GM19455 (cell line): ENCODE results near the gene BAIAP2L1.

Source experiments
- ATAC-seq: cut with Tn5 transposase; IDR thresholded peaks from one replicate; pipeline ENCODE4 v1.9.1; 2021; ENCODE audit not compliant: unreplicated experiment

BAIAP2L1 gene

DNA sequence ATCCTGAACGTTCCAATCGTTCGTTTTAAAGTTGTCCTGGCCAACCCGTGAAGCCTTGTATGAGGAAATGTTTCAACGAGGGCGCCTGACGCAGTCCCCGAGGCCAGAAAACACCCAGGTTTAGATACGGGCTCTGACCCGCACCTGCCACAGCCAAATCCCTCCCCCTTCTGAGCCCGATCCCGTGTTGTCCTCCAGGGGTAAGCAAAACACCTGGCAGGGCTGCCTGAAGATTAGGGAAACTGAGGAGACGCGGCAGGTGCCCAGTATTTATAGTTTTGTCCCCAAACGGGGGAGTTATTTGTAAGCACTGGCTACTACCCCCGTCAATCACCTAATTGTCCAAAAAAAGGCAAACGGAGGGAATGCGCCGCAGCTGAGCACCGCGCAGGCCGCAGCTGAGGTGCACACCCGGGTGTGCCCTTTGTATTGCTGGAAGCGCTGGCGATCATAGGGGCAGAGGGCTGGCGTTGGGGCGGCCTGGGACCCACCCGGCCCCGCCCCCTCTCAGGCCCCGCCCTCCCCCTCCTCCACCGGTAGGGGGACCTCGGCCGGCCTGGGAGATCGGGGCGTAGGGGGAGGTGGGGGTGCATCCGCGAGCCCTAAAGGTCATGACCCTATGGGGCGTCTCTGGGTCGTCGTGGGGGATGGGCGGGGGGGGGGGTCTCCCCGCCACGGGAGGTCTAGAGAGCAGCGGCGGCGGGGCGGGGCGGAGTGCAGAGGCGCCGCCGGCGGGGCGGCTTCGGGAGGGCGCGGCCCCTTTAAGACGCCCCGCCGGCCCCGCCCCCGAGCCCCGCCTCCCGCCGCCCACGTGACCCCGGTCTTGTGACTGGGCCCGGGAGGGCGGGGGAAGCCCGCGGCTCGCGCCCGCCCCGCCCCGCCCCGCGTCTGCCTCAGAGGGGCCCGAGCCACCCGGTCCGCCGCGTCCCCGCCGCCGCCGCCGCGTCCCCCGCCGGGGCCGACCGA is 119.8 kb downstream of the BAIAP2L1 start, which contains the start of gene BRI3:
Gene BRI3 (plus strand): TSS at position 896 of the 966 bp plus-strand sequence. CDS start 110 bp downstream, outside the sequence.
- ATAC-seq, result peak; percentile 82

DNA sequence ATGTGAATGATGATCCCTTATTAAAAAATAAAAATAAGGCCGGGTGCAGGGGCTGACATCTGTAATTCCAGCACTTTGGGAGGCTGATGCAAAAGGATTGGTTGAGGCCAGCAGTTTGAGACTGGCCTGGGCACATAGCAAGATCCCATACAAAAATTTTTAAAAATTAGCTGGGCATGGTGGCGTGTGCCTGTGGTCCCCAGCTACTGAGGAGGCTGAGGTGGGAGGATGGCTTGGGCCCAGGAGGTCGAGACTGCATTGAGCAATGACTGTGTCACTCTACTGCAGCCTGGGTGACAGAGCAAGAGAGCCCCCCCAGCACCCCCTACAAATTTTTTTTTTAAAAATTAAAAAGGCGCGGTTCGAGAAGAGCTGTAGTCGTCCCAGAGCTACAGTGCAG is 120.6 kb downstream of the BAIAP2L1 start:
- no peak for ATAC-seq

DNA sequence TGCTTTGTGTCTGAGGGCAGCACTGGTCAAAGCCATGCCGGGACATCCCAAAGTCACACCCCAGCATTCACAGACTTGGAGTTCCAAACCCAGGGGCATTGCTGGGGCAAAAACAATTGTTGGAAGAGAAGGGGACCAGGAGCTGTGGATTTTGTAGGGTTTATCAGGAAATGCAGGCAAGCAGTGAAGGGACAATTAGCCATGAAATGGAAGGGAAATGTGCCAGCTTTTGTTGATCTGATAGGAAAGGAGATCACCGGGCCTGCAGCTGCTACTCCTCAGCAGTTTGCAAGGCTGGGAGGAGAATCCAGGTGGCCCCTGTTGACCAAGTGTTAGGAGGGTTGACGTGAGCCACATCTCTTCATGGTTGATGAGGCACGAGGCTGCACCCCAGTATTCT is 122.0 kb downstream of the BAIAP2L1 start:
- no peak for ATAC-seq

DNA sequence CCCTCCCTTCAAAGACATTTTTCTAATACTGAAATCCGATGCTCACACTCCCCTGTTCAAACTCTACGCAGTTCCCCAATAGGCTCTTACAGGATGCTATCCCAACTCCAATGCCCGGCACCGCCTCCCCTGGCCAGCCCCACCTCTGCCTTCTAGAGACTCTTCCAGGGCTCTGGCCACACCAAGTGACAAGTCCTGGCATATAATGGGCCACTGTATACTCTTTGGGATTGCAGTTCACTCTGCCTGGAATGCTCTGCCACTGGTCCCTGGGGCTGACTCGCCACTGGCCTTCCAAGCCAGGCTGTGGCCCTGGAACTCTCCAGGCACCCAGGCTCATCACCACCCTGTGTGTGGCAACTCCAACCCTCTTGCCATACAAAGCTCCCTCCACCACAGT is 122.5 kb downstream of the BAIAP2L1 start:
- no peak for ATAC-seq

DNA sequence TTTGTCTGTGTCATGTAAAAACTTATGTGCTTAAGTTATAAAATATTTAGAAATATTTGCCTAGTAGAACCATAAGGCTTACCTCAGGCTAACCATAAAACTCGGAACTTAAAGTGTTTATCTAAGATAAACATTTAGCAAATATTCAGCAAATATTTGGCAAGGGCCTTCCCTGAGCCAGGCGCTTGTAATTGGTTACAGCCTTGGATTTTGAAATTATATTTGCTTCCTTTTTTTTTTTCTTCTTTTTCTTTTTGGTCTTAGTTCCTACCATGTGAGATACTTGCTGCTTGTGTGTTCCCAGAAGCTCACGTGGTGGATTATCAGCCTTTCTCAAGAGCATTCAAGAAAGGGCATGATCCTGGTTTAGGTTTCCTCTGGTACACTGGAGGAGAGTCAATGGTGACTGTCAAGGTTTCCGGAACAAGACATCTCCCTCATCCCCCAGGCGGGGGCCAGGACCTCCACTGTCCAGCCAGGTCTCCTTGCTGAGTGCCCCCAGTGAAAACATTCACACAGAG is 124.6 kb downstream of the BAIAP2L1 start:
- ATAC-seq, result no peak

DNA sequence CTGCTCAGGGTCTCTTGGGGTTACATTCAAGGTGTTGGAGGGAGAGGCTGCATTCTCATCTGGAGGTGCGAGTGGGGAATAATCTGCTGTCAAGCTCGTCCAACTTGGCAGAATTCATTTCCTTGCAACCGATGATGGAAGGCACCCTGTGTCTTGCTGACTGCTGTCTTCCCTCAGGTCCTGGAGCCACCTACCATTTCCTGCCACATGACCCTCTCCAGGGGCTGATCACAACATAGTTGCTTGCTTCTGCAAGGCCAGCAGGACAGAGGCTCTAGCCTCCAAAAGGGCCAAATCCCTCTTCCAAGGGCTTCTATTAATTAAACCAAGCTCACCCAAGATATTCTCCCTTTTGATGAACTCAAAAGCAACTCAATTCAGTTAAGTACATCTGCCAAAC is 133.6 kb downstream of the BAIAP2L1 start:
- ATAC-seq, result no peak

DNA sequence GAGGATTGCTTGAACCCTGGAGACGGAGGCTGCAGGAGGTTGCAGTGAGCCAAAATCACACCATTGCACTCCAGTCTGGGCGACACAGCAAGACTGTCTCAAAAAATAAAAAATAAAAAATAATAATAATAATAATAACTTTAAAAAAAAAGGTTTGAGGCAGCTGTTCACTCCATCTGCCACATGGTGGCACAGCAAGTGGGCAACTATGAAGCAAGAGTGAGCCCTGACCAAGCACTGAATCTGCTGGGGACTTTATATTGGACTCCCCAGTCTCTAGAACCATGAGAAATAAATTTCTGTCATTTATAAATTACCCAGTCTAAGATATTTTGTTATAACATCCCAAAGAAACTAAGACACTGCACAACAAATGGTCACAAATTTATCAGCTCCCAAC is 134.1 kb downstream of the BAIAP2L1 start:
- no peak for ATAC-seq

DNA sequence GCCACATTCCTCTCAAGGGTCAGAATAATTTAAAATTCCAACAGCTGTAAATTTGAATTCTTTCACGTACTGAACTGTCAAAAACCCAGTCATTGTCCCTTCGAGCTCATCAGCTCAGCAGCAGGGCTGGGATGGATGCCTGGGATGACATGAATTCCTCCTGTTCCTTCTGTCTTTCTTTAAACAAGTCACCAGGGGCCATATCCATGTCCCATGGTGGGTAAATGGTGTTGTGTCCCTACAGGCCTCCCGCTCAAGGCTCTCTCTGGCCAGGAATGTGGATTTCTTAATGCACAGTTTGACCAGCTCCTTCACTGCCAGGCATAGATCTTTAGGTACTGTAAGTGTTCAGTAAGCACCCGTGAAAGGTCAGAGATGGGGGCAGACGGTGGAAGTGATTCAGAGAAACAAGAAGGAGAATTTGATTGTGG is 135.0 kb downstream of the BAIAP2L1 start:
- ATAC-seq, result no peak

DNA sequence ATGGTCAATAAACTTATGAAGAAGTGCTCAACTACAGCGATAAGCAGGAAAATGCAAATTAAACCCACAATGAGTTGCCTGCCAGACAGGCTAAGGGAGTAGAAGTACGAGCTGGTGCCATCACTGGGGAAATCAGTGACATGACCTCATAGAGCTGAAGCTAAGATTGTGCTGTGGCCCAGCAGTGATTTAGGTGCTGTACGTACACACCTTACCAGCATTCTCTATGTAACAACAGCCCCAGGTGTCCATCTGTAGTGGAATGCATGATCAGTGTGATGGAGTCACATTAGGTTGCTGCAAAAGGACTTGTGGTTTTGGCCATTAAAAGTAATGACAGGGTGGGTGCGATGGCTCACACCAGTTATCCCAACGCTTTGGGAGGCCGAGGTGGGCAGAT is 143.2 kb downstream of the BAIAP2L1 start:
- ATAC-seq, result no peak

DNA sequence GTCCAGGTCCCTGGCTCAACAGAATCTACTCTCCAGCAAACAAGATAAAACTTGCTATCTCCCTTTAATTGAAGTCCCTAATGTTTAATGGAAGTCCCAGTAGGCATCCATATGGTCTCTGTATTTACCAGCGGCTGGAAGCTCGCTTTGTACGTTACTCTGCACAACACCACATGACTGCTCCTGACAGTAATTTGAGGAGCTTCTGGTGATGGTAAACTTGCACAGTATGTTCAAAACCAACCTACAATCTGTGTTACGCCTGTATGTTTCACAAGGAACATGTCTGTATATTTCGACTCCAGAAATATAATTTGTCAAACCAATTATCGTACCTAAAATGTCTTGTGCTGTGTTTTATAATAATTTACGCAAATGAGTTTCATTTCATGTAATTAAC is 144.5 kb downstream of the BAIAP2L1 start:
- no peak for ATAC-seq

DNA sequence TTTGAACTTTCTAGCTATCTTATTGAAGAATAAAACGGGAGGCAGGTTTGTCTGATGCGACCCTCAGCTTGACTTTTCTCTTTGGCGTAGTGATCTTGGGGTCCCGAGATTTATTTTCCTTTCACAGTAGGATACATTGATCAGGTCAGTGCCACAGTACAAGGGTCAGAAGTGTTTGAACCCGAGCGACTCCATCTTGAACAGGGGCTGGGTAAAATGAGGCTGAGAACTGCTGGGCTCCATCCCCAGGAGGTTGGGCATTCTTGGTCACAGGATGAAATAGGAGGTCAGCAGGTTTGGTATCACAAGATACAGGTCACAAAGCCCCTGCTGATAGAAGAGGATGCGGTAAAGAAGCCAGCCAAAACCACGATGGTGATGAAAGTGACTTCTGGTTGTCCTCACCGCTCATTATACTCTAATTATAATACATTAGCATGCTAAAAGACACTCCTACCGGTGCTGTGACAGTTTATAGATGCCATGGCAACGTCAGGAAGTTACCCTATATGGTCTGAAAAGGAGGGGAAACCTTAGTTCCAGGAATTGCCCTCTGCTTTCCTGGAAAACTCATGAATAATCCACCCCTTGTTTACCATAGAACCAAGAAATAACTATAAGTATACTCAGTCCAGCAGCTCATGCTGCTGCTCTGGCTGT is 145.8 kb downstream of the BAIAP2L1 start:
- ATAC-seq, result no peak

DNA sequence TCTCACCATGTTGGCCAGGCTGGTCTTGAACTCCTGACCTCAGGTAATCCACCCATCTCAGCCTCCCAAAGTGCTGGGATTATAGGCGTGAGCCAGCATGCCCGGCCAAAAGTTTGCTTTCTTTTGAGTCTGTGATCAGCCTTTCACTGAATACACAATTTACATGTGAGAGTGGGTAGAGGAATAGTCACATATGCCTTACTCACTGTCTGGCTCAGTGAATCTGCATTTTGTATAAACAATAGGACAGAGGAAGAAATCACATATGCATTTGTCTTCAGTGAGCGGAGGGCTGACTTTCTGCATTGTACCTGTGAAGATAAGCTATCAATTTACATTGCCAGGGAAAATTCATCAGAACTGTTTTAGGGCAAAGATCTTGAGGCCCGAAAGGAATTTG is 146.4 kb downstream of the BAIAP2L1 start:
- ATAC-seq, result no peak

DNA sequence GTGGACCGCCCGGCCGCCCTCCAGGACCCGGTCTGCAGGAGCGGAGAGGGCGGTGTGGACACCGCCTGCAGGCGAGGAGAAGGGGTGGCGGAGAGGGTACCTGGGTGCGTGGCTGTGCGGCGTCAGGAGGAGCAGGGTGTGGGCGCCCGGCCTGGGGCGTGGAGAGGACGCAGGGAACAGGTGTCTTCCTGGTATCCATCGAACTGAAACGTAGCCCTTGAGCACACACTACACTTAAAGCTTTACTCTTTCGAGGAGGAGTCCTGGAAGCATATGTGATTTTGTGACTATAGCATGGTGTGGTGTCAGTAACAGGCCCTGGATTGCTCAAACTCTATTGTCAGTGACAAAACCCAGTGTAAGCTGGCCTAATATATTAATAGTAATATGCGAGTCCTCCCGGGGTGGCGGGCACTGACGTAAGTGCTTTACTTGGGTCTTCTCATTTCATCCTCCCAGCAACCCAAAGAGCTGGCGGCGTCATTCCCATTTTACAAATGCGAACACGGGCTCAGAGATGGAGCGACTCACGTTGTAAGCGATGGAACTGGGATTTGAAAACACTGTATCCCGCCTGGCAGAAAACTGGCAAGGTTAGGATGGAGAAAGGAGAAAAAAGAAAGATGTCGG is 148.3 kb downstream of the BAIAP2L1 start:
- ATAC-seq, result peak; percentile 21

DNA sequence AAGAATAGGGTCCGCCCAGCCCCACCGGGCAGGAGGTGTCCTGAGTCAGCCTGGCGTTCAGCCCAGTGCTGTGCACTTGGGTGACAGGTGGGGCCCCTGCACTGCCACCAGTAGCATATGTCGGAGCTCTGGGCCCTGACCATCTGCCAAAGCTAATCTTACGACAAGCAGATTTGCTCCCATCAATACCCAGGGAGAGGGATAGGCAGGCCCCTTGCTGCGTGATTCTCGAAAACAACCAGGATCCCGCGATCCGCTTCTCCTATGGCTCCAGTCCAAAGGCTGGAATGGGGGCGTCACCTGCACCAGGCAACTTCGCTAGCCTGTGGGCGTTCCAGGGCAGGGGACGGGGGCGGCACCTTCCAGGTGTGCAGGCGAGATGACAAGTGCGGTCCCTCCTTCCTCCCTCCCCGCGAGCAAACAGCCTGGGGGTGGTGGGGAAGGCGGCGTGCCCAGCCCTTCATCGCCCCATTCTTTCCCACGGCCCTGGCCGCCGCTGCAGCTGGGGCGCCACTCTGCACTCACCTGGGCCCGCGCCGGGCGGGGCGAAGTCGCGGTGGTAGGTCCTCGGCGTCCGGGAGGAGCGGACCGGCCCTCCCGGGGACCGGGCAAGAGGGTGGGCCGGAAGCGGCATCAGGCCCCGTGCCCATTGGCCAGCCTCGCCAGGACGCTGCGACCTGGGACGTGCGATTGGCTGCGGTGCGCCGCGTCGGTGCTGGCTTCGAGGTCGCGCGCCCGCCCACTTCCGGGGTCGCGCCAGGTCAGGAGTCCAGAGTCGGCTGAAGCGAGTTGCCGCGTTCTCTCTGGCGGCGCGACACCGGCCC is 149.1 kb downstream of the BAIAP2L1 start, which contains the start of gene TECPR1:
Gene TECPR1 (minus strand): TSS at position 632 of the 824 bp plus-strand sequence. CDS start 6,086 bp downstream, outside the sequence.
- ATAC-seq, result peak; percentile 97

DNA sequence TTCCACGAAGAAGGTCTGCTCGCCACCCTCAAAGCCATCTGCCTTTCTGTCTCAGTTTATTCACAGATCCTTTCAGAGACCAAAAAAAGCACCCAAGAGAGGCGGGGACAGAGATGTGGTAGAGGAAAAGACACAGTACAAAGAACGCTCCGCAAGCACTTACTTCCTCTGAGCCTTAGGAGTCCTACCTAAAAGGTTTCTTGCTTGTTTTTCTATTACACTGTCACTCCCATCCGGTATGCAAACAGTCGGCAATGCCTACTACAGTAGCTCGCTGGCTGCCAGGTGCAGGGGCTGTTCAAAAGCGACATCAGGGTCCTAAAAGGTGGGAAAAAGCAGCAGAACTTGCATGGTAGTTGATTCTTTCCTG is 149.7 kb downstream of the BAIAP2L1 start:
- ATAC-seq, result peak; percentile 30

DNA sequence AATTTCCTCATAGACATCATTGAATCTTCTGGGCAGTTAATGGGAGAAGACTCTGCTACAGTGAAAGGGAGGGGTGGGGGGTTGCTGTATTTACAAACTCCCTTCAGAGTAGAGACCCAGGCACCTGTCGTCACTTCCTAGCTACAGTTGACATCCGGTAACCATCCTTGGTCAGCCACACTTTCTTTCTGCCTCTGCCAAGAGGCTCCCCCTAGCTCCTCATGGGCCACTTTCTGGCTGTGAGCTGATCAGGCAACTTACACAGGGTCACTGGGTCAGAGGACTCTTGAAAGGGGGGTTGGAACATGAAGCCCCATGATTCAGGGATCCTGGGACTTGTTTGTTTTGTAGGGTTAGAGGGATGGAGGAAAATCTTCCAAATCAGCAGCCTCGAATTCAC is 150.1 kb downstream of the BAIAP2L1 start:
- ATAC-seq, result no peak

DNA sequence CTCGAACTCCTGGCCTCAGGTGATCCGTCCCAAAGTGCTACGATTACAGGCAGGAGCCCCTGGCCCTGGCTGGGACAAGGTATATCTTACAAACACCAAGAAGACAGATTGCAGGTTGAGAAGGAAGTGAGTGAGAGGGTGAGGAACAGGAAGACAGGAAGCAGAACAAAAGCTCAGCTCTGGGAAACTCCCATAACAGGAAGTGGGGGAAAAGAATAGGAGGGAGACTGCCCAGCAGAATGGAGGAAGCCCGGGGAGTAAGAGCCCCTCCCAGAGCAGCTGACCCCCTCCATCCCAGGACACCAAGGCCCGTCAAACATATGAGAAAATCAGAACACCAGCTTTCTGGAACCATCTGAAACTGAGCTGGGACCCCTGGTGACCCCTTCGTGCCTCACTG is 151.8 kb downstream of the BAIAP2L1 start:
- ATAC-seq, result no peak

DNA sequence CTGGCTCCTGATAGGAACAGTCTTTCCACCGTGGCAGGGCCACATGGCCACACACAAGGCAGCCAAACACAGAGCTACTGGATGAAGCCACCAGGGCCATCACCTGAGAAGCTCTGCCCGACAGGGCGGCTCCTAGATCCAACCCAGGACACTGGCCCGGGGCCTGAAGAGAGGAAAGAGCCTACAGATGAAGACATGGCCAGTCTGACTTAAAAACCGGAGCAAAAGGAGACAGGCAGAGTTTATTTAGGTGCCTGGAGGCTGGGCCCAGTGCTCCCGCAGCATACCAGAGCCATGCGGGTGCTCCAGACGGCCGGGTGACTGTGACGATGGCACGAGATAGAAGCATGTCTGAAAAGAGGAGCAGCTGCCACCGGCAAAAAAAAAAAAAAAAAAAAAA is 152.7 kb downstream of the BAIAP2L1 start:
- ATAC-seq, result no peak

DNA sequence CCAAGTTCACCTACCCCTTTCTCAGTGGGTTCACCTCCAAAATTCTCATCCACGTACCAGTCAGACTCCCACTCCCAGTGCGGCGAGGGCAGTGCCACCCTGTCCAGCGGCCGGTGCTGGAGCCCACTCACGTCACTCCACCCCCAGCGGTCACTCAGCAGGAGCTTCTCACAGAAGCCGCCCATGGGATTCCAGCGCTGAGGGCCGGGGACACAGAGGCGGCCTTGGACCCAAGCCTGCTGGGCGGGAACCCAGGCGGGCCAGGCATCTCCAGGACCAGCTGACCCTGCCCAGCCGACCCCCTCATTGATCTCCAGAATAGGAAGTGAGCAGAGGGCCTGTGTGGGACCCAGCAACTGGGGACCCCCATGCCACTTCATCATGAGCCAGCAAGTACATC is 156.0 kb downstream of the BAIAP2L1 start:
- ATAC-seq, result no peak

DNA sequence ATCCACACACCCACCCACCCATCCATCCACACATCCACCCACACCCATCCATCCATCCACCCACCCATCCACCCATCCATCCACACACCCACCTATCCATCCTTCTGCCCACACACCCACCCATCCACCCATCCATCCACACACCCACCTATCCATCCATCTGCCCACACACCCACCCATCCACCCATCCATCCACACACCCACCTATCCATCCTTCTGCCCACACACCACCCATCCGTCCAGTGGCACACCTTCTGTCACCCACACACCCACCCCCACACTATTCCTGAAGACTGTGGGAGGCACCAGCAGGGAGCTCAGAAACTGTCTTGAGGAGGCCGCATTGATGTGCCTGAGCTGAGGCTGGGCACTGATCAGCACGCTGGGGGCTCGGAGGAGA is 158.0 kb downstream of the BAIAP2L1 start:
- ATAC-seq, result no peak
